HepG2 (cell line): ENCODE measurements around the gene ARHGEF6.

Source experiments
- ADNP ChIP-seq: sonication (generic); formaldehyde crosslinking; IDR thresholded peaks from 2 replicates; pipeline ENCODE4 v1.4.0; 2020; ENCODE audit warnings: missing genetic modification reagents
- EZH2 ChIP-seq: conservative IDR thresholded peaks from 2 replicates; pipeline ENCODE4 v1.6.1; 2012; ENCODE audit warnings: mild to moderate bottlenecking, low read depth, low read length, moderate library complexity
- KLF16 ChIP-seq, 2 experiments: sonication (generic) in 1 of 2; formaldehyde crosslinking in 1 of 2; IDR thresholded peaks; 2 replicates each; pipeline versions ENCODE4 v1.6.1 to v1.8.0; 2016 to 2023; ENCODE audit warnings: missing genetic modification reagents in 2 of 2, missing compliant biosample characterization in 1 of 2
- NFIB ChIP-seq: sonication (generic); formaldehyde crosslinking; IDR thresholded peaks from 2 replicates; pipeline ENCODE4 v1.9.0; 2021; ENCODE audit warnings: missing genetic modification reagents, mild to moderate bottlenecking, borderline replicate concordance
- NR3C1 ChIP-seq: sonication (generic); formaldehyde crosslinking; IDR thresholded peaks from 2 replicates; pipeline ENCODE4 v1.4.0; 2020; ENCODE audit warnings: missing genetic modification reagents
- POGZ ChIP-seq: sonication (generic); formaldehyde crosslinking; IDR thresholded peaks from 2 replicates; pipeline ENCODE4 v1.4.0; 2020; ENCODE audit warnings: mild to moderate bottlenecking, missing genetic modification reagents
- POLR2A ChIP-seq, 2 experiments: IDR thresholded peaks; 2 replicates each; pipeline ENCODE4 v1.6.1; 2011; ENCODE audit warnings: low read depth in 2 of 2, low read length in 2 of 2, mild to moderate bottlenecking in 1 of 2, moderate library complexity in 1 of 2; ENCODE audit not compliant: insufficient read depth in 1 of 2
- SMAD1 ChIP-seq: sonication (generic); formaldehyde crosslinking; IDR thresholded peaks from 2 replicates; pipeline ENCODE4 v1.4.0; 2020; ENCODE audit warnings: missing genetic modification reagents, low read depth, mild to moderate bottlenecking, borderline replicate concordance
- SP2 ChIP-seq: sonication (generic); formaldehyde crosslinking; IDR thresholded peaks from 2 replicates; pipeline ENCODE4 v1.5.1; 2020; ENCODE audit warnings: mild to moderate bottlenecking, missing genetic modification reagents
- ZFP41 ChIP-seq: sonication (generic); formaldehyde crosslinking; IDR thresholded peaks from 2 replicates; pipeline ENCODE4 v1.4.0; 2020; ENCODE audit warnings: mild to moderate bottlenecking, missing genetic modification reagents, borderline replicate concordance
- TF ChIP-seq, protein P1 (sequence below): IDR thresholded peaks from 2 replicates; pipeline ENCODE4 v1.6.1; 2012; ENCODE audit warnings: inconsistent platforms
- TF ChIP-seq, protein P2 (sequence below), 2 experiments: sonication (generic) in 1 of 2; formaldehyde crosslinking in 1 of 2; IDR thresholded peaks; 2 replicates each; pipeline versions ENCODE4 v1.5.1 to v1.6.1; 2011 to 2020; ENCODE audit warnings: borderline replicate concordance in 1 of 2, low read depth in 1 of 2, low read length in 1 of 2, mild to moderate bottlenecking in 1 of 2, missing genetic modification reagents in 1 of 2, moderate library complexity in 1 of 2

DNA sequence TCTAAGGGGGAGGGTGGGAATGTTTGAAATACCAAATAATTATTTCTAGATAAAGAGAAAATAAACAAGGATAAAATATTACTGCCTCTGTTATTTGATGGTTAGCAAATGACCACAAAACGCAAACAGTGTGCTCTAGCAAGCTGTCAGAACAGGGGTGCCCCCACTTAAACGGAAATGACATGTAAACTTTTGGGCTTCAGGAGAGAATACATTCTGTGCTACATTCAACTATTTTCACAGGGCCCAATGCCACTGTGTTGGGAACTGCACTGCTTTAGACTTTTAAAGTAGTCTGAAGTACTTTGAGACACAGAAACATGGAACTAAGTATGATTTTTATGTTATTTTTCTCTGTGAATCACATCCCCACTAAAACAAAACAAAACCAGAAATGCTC lies 118.6 kb downstream of the ARHGEF6 start:
- TF ChIP-seq SMAD1 (CRISPR knock-in tag), result no peak
- no peak for TF ChIP-seq ZFP41
- TF ChIP-seq SP2 (CRISPR knock-in tag), result no peak
- no peak for TF ChIP-seq NFIB (CRISPR knock-in tag)
- TF ChIP-seq POGZ (CRISPR knock-in tag), result no peak
- TF ChIP-seq NR3C1 (CRISPR knock-in tag), result no peak
- TF ChIP-seq POLR2A (IDR thresholded peaks at IDR 0.05; ENCODE audit: insufficient read depth in 1 of 2, low read depth in 2 of 2, low read length in 2 of 2), result no peak
- TF ChIP-seq, protein P1, sequence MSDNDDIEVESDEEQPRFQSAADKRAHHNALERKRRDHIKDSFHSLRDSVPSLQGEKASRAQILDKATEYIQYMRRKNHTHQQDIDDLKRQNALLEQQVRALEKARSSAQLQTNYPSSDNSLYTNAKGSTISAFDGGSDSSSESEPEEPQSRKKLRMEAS, result no peak
- no peak for TF ChIP-seq KLF16 (CRISPR knock-in tag; IDR thresholded peaks at IDR 0.05)
- no peak for TF ChIP-seq ADNP (CRISPR knock-in tag)
- TF ChIP-seq EZH2, result no peak
- TF ChIP-seq, protein P2, sequence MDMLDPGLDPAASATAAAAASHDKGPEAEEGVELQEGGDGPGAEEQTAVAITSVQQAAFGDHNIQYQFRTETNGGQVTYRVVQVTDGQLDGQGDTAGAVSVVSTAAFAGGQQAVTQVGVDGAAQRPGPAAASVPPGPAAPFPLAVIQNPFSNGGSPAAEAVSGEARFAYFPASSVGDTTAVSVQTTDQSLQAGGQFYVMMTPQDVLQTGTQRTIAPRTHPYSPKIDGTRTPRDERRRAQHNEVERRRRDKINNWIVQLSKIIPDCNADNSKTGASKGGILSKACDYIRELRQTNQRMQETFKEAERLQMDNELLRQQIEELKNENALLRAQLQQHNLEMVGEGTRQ (IDR thresholded peaks at IDR 0.05; ENCODE audit: low read depth, low read length), result no peak
- TF ChIP-seq, protein P2 (CRISPR knock-in tag; IDR thresholded peaks at IDR 0.05; ENCODE audit: borderline replicate concordance), result no peak
